GM12873 (cell line): ENCODE results near the gene LYPLA2.

ENCODE experiments used
- CTCF ChIP-seq: IDR thresholded peaks from 2 replicates; pipeline ENCODE4 v1.5.1; 2012; ENCODE audit warnings: low read depth, mild to moderate bottlenecking, moderate library complexity, low read length, control low read depth; ENCODE audit not compliant: insufficient read depth; ENCODE audit errors: missing control alignments

LYPLA2 gene

GRCh38 chr1:23768733-23769132 is 22.2 kb upstream of the LYPLA2 start:
- TF ChIP-seq CTCF = no peak

GRCh38 chr1:23772049-23772853 is 18.7 kb upstream of the LYPLA2 start:
- peak; percentile 98 for TF ChIP-seq CTCF

- TF ChIP-seq CTCF = no peak
These were observed 18.1 kb upstream of the LYPLA2 start for GRCh38 chr1:23772854-23773242.

- TF ChIP-seq CTCF = no peak
These were observed 16.6 kb upstream of the LYPLA2 start for GRCh38 chr1:23774174-23774880.

- TF ChIP-seq CTCF = no peak
These were observed 14.7 kb upstream of the LYPLA2 start for GRCh38 chr1:23776217-23776616.

DNA sequence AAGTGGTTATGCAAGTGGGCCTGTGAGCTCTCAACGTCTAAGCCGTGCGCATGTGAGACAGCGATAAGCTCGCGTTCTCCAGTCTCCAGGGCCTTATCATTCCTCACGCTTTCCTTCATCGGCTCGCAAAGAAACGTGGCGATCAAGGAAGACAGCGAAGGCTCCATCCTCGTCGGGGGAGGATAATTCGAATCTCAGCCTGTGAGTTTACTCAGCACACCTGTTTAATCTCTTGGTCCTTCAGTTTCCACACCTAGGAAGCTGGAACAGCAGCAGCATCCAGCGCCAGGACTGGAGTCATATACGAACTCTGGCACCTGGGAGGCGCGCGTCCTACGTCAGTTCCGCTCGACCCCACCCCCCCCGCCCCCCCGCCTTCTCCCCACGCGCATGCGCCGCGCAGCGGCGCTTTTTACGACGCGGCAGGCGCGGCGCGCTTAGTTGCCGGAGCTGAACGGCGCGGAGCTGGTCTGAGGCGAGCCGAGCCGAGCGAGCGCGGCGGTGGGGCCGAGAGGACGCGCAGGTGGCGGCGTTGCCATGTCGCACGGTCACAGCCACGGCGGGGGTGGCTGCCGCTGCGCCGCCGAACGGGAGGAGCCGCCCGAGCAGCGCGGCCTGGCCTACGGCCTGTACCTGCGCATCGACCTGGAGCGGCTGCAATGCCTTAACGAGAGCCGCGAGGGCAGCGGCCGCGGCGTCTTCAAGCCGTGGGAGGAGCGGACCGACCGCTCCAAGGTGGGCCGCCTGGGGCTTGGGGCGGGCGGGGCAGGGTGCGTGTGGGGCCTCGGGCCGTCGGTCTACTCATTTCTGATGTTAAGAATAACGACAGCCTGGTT is 12.7 kb upstream of the LYPLA2 start, which contains the start of gene PITHD1:
Gene PITHD1, plus strand, starts transcription at position 440 of the 836 bp plus-strand sequence. Its CDS starts 98 bp downstream, at position 538.
- no peak for TF ChIP-seq CTCF
